Tibial nerve (tissue), 3 donors: Measurements from ENCODE around the gene FAM237B.

Experiments
- CTCF ChIP-seq, 5 experiments: fragments of 200-600 bp in 3 of 5; fragments of 450-650 bp in 2 of 5; sonication (generic) in 3 of 5; IDR thresholded peaks; one replicate each; pipeline ENCODE4 v1.5.1; 2016 to 2019; ENCODE audit warnings: antibody characterized with exemption in 5 of 5, mild to moderate bottlenecking in 3 of 5, moderate library complexity in 2 of 5
- POLR2A ChIP-seq, 2 donors: fragments of 450-650 bp; IDR thresholded peaks; one replicate each; pipeline ENCODE4 v1.6.1; 2017; ENCODE audit warnings: antibody characterized with exemption in 2 of 2, mild to moderate bottlenecking in 2 of 2, moderate library complexity in 2 of 2

DNA sequence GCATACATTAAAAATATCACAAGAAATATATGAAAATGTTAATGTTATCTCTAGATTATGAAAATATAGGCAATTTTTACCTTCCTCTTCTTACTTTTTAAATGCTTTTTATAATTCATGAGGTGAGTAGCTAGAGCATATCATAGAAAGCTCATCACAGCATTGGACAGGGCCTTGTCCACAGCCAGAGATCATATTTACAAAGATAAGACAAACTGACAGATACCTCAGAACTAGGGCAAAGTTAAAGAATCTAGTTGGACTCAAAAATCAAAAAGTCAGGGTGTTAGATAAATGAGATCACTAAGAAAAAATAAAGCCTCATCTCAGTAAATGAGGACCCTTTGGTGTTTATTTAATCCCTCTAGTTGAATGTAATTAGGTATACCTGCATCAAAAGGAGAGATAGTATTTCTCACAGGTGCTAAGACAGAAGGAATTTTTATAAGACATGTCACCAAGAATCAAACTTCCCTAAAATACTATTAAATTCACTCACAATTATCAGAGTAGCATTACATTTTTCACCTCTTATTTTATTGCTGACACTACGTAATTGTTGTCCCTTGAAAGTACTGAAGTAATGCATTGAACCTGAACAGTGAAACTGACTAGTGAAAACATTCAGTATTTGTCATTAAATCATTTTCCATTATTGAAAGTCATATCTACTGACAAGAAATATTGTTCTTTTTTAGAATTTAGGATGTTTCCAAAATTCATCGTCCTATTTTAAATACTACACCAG is 50.5 kb downstream of the FAM237B start:
- no peak for TF ChIP-seq CTCF (IDR thresholded peaks at IDR 0.05)
- TF ChIP-seq POLR2A (IDR thresholded peaks at IDR 0.05), result no peak
